GM19351 (cell line): ENCODE measurements around the gene MAN1C1.
"Not testable (repeated sequence)": the region's sequence is repeated elsewhere in the genome, so short reads cannot be mapped to it uniquely, and the experiment has no call there.

Experiments
- ATAC-seq: cut with Tn5 transposase; IDR thresholded peaks from one replicate; pipeline ENCODE4 v1.9.1; 2021; ENCODE audit warnings: mild to moderate bottlenecking, moderate library complexity; ENCODE audit not compliant: unreplicated experiment

Gene MAN1C1

DNA sequence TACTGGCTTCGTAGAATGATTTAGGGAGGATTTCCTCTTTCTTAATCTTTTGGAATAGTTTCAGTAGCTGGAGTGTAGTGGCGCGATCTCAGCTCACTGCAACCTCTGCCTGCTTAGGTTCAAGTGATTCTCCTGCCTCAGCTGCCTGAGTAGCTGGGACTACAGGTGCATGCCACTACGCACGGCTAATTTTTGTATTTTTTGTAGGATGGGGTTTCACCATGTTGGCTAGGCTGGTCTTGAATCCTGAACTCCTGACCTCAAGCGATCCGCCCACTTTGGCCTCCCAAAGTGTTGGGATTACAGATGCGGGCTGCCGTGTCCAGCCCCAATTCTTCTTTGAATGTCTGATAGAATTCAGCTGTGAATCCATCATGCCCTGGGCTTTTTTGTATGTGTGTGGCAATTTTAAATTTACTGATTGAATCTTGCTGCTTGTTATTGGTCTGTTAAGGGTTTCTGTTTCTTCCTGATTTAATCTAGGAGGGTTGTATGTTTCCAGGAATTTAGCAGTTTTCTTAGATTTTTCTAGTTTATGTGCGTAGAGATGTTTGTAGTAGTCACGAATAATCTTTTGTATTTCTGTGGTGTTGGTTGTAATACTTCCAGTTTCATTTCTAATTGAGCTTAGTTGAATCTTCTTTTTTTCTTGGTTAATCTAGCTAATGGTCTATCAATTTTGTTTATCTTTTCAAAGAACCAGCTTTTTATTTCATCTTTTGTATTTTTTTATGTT lies 15.3 kb downstream of the MAN1C1 start:
- ATAC-seq: no peak

DNA sequence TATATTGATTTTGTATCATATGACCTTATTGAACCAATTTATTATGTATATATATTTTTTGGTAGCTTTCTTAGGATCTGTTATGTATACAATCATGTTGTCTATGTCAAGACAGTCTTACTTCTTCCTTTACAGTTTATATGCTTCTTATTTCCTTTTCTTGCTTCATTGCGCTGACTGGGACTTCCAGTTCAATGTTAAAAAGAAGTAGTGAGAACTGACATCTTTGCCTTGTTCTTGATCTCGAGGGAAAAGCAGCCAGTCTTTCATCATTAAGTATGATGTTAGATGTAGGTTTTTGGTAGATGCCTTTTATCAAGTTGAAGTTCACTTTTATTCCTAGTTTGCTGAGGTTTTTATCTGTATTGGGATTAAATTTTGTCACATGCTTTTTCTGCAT lies 17.5 kb downstream of the MAN1C1 start:
- no peak for ATAC-seq

DNA sequence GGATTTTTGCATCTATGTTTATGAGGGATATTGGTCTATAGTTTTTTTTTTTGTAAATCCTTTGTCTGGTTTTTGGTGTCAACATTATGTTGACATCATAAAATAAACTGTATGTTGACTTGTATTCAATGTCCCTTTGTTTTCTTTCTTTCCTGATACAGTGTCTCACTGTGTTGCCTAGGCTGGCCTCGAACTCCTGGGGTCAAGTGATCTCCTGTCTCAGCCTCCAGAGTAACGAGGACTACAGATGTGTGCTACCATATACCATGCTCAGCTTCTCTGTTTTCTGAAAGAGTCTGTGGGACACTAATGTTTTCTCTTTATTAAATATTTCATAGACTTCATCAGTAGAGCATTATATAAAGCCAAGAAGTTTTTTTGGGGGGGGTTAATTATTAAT lies 18.3 kb downstream of the MAN1C1 start:
- ATAC-seq: no peak

DNA sequence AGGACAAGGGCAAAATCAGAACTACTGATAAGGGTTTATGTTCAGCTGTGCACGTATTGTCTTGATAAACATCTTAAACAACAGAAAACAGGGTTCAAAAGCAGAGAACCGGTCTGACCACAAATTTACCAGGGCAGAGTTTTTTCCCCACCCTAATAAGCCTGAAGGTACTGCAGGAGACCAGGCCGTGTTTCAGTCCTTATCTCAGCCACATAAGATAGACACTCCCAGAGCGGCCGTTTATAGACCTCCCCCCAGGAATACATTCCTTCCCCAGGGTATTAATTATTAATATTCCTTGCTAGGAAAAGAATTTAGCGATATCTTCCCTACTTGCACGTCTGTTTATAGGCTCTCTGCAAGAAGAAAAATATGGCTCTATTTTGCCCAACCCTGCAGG lies 19.6 kb downstream of the MAN1C1 start:
- ATAC-seq: not testable (repeated sequence)

- no peak for ATAC-seq
Observed at GRCh38 chr1:25640646-25641328, 24.2 kb downstream of the MAN1C1 start.

DNA sequence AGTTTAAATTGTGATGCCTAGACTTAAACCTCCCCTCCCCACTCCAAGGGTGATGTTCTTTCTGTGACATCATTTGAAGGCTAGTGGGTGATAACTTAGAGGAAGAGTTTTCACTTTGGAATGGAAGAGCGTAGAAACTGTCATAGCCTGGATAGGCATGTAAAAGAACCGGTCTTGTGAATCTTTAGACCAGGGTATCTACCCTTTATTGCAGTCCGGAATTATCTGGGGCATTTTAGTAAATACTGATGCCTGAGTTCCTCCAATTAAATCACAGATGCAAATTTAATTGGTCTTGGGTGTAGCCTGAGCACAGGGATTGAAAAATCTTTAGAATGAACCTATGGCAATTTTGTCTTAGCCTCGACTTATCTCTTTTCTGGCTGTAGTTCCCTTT lies 24.7 kb downstream of the MAN1C1 start:
- ATAC-seq: no peak

DNA sequence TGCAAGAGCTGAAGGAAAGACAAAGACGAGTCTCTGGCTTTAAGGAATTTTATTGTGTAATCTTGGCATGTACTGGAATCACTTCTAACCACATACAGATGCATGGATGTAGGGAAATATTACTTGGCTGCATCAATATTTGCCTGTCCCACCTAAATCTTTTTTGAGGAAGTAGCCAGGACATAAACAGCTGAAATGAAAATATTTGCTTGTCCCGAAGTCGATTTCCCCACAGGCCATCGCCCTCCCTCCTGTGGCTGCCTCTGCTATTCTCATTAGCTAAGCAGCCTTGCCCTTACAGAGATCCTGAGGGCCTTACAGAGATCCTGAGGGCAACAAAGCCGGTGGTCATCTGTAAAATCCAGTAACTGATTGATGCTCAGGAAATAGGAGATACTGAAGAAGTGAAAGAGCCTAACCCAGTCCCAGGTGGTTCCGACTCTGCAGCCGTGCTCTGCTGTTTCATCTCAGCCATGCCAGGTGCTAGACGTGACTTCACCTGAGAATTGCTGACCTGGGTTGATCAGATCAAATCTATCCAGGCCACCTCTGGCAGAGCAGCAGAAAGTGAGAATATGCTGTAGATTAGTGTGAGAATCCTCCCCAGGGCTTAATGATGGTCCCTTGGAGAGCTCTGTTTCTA lies 25.5 kb downstream of the MAN1C1 start:
- no peak for ATAC-seq

DNA sequence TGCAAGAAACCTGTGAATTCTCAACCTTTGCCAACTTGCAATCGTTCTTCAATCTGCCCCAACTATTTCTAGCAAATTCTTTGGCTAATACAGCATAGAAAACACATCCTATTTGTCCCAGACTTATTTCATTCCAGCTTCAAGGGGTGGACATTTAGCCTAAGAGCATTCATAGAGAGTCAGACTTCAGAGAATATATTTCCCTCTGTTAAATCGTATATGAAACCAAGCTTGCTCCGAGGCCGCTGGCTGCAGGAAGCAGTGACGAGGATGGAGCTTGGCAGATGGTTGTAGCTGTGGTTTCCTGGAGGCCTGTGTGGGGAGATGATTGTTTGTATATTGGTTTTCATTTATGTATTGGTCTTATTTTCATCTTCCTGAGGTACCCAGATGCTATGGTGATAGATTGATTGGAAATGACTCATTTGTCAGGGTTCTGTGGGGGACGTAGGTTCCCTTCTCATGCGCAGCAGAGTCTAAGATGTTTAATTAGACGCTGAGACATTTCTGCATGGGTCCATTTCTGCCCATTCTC lies 26.1 kb downstream of the MAN1C1 start:
- no peak for ATAC-seq

- ATAC-seq: no peak
Observed at GRCh38 chr1:25643929-25644328, 27.3 kb downstream of the MAN1C1 start.

DNA sequence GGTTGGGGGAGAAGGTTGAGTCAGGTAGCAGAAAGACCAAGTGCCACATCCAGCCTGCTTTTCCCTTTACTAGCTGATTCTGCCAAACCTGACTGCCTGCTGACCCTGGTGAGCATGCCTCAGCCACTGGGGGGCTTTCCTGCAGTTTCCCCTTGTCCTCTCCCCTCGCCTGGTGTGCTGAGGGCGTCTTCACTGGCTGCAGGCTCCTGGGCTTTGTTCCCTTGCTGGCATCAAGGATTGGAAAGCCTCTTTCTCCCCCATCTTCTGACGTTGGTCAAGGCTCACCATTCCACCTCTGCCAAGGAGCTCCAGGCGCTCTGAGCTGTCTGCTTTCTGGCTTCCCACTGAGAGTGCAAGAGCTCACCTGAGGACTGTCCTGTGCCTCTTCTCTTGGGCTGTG lies 28.4 kb downstream of the MAN1C1 start:
- ATAC-seq: no peak

DNA sequence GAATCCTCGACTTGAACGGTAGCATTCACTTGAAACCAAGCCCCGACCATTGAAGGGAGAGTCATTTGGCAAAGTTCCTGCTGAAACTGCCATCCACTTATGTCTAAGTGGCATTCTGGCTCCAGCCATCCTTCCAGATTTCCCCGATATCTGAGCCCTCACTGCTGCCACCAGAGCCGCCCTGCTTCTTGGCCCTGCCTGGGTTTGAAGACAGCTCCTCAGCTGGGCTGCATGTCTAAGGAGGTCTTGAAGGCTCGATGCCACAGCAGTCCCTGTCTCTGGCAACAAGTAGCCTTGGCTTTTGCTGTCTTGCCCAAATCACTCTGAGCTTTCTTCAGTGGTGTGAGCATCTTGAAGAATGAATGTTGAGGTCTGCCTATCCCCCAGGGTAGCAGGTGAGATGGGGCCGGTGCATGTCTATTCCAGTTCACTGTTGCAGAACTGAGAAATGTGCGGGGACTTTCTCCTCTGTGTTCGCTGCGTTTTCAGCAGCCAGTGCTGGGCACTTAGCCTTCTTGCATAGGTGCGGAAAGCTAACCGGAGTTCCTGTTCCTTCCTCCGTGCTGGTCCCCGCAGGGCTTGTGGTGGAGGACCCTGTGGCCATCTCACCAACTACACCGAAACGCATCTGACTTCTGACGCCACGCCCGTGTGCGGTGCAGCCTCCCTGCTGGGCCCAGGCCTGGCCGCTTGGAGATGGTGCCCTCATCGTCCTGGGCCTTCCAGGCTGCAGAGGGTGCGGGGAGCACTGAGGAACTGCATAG lies 29.2 kb downstream of the MAN1C1 start:
- no peak for ATAC-seq

DNA sequence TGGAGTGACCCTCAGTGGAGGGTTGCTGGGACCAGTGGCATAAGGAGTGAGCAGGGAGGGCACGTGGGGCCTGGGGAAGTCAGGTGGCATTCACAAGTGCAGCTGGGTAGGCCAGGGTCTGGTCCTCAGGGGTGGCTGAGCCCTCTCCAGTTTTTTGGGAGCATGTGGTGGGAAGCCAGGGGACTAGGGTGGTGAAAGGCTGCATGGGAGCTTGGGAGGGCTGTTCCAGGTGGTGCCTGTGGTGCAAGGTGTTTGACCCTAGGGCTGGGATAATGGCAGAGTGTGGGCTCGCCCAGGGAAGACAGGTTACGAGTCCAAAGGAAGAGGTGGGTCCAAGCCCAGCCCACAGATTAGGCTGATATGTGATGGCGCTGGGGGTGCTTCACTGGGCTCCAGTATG lies 30.5 kb downstream of the MAN1C1 start:
- ATAC-seq: no peak

DNA sequence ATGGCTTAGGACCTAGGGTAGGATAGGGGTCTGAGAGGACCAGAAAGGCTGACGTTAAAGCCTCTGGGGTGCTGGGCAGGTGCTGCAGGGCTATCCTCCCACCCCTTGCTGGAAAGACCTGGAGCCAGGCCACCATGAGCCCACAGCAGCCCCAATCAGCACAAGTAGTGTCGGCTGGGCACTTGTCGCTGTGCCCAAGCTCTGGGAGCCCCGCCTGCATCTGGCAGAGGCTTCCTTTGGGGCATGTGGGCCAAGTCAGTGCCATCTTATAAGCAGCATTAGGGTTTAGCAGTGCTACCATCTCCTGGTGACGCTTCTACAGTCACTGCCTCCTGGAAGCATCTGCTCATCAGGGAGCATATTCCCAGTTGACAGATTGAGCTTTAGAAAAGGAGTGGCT lies 31.3 kb downstream of the MAN1C1 start:
- ATAC-seq: no peak

DNA sequence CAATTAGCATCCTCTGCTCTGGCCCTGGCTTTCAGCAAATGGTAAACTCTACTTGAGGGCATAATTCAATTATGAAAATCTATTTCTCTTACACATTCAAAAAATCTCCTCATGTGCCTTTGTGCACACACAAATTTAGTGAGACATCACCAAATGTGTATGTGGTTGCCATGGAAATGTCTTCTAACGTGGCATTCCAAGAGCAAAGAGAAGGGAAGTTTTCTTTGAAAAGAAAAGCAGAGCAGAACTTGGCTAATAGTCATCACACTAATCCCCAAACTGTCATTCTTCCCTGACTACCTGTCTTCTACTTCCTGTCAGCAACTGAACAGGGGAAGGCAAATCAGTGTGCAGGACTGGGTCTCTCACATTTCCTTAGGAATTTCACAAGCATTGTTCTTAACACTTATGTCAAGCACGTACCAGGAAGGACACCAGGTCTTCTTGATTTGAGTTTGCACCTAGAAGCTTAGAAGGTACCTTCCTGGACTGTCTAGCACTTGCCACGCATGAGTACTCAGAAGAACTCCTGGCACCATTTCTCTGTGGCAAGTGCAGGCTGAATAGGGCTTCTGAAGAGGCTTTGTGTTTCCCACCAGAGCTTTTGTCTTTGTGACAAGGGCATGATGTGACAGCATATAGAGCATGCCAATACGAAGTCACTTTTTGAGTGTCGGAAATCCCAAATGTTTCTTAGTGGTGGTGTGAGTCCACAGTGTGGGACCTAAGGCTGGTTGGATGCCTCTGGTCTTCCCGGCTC lies 32.3 kb downstream of the MAN1C1 start:
- no peak for ATAC-seq

DNA sequence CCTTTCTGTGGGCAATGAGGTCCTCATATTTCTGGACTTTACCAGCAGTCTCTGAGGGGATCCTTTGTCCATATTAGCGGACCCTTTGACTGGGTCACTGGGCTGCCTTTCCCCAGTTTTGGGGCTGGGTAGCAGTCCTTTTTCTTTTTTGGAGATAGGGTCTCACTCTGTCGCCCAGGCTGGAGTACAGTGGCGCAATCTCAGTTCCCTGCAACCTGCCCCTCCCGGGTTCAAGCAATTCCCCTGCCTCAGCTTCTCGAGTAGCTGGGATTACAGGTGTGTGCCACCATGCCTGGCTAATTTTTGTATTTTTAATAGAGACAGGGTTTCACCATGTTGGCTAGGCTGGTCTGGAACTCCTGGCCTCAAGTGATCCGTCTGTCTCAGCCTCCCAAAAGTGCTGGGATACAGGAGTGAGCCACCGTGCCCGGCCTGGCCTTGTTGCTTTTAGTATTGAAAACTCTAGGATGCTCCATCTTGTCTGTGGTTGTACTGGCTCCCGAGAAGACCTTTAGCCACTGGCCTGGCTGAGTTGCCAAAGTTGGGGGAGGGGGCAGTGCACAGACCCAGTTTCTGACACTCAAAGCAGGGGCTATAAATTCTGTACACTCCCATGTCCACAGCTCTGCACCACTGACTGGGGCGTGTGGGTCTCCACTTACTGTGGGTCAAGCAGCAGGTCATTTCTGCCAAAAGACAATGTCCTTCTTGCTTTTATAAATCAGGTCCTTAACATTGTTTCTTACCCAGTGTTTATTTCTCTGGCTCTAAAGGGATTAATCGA lies 33.1 kb downstream of the MAN1C1 start:
- ATAC-seq: no peak

DNA sequence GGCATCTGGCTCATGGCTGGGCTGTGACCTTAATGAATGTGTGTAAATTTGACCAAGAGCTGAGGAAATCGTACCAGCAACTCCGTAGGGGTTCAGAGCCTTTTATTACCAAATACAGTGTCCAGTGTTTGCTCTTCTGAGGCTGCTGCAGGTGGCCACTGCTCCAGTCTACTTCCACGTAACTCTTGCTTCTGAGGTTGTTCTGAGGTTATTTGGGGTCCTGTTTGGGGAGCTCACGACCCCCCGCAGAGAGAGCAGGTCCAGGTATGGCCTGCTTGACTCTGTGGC lies 33.6 kb downstream of the MAN1C1 start:
- no peak for ATAC-seq

GRCh38 chr1:25651036-25651640 lies 34.5 kb downstream of the MAN1C1 start:
- ATAC-seq: no peak

- ATAC-seq: no peak
Observed at GRCh38 chr1:25651824-25652741, 35.5 kb downstream of the MAN1C1 start.
